Astrocyte of the spinal cord (primary cell): Measurements from ENCODE around the gene INPP5A.

Source experiments
- DNase-seq: peaks from one replicate; pipeline ENCODE4 v3.0.0; 2011; ENCODE audit warnings: low read depth, low spot score
- H3K4me3 ChIP-seq: 2 replicates; pipeline ENCODE4 v1.5.1; 2011; ENCODE audit warnings: low read depth, mild to moderate bottlenecking, low read length, moderate library complexity
- CTCF ChIP-seq: IDR thresholded peaks from 2 replicates; pipeline ENCODE4 v1.5.1; 2012; ENCODE audit warnings: low read depth, mild to moderate bottlenecking, low read length, inconsistent platforms
- in situ Hi-C: cut with HindIII; loops from 2 replicates; pipeline ENCODE4 v1.10.0; 2017; ENCODE audit warnings: low sequenced_read_pairs

Gene INPP5A

DNA sequence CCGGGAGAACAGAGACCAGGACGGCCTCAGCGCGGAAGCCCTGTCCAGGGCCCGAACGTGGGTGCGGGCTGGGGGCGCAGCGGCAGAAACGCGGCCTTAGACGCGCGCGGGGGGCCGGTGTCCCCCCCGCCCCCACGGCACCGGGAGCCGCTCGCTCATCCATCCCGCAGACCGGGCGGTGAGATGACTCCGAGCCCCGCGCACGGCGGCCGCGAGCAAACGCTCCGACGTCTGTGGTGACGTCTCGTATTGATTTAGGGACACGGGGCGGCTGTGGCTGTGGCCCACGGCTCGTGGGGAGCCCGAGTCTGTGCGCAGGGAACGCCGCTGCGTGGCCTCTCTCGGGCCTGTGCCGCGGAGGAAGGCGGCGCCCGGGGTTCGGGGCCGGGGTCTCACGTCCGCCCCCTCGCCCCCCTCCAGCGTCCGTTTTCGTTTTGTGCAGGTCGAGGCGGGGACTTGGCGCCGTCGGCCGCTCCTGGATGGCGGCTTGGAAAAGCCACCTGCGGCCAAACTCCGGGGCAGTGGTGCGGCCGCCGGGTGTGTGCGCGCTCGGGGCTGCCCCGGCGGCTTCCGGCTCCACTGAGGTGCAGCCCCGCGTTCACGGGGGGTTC, 249.4 kb downstream of the INPP5A start:
- in situ Hi-C loops, result no loop called here
- no peak for DNase-seq
- no peak for TF ChIP-seq CTCF
- no peak overlapping the region for H3K4me3 ChIP-seq

- no peak for TF ChIP-seq CTCF
- in situ Hi-C loops, result no loop called here
- DNase-seq, result no peak
- no peak overlapping the region for H3K4me3 ChIP-seq
These were observed 250.1 kb downstream of the INPP5A start for GRCh38 chr10:132787495-132788179.

- peak; percentile 40 for TF ChIP-seq CTCF
- H3K4me3 ChIP-seq, result no peak overlapping the region
- in situ Hi-C loops, result no loop called here
- DNase-seq, result peak; percentile 9
These were observed 250.7 kb downstream of the INPP5A start for GRCh38 chr10:132788180-132788830.

- H3K4me3 ChIP-seq, result no peak overlapping the region
- TF ChIP-seq CTCF, result no peak
- in situ Hi-C loops, result no loop called here
- no peak for DNase-seq
These were observed 251.2 kb downstream of the INPP5A start for GRCh38 chr10:132788831-132789219.

GRCh38 chr10:132789659-132790148, 252.1 kb downstream of the INPP5A start:
- no peak for TF ChIP-seq CTCF
- no peak overlapping the region for H3K4me3 ChIP-seq
- in situ Hi-C loops, result no loop called here
- no peak for DNase-seq

GRCh38 chr10:132790470-132790869, 252.9 kb downstream of the INPP5A start:
- no peak overlapping the region for H3K4me3 ChIP-seq
- DNase-seq, result no peak
- in situ Hi-C loops, result no loop called here
- TF ChIP-seq CTCF, result no peak
